GM19438 (cell line): ENCODE results near the gene ZNF436.

Experiments
- ATAC-seq: cut with Tn5 transposase; IDR thresholded peaks from one replicate; pipeline ENCODE4 v1.9.1; 2021; ENCODE audit warnings: low read depth; ENCODE audit not compliant: unreplicated experiment

The ZNF436 gene

GRCh38 chr1:23369335-23370013 lies at the start of gene ZNF436:
Gene ZNF436 (minus strand): TSS chr1:23369836. CDS start chr1:23368005, 1,831 bp downstream.
- no peak for ATAC-seq

- ATAC-seq, result no peak
These were observed 49.5 kb upstream of the ZNF436 start for GRCh38 chr1:23419180-23419579.

DNA sequence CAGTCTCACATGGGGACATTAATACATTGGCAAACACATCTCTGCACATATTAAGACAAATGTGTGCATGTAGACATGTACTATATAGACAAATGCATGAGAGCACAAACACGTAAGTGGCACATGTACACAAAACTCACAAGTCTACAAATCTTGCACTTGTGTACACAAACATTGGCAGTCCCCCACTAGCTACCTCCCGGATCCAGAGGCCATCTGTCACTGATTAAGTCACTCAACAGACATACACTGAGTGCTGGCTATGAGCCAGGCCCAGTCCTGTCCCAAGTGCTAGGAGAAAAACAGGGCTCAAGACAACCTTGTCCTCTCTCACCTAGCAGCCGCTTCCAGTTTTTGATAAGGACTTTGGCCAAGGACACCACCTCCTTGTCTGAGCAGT lies 47.9 kb upstream of the ZNF436 start:
- no peak for ATAC-seq

DNA sequence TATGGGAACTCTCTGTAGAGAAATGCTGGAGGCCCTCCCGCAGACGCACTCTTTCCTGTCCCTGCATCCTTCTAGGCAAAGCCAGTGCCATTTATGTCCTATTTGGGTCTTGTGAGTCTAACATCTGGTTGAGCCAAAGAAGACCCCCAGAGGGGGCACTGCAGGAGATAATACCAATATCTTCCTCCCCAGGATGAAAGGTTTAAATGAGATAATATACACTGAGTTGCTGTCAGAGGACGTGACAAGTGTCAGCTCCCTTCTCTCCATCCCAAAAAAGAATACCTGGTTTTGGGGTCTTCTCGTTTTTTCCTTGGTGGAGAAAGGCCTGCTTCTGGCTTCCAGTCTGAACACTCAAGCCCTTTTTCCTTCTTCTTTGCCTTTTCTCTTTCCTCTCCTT lies 47.3 kb upstream of the ZNF436 start:
- no peak for ATAC-seq

DNA sequence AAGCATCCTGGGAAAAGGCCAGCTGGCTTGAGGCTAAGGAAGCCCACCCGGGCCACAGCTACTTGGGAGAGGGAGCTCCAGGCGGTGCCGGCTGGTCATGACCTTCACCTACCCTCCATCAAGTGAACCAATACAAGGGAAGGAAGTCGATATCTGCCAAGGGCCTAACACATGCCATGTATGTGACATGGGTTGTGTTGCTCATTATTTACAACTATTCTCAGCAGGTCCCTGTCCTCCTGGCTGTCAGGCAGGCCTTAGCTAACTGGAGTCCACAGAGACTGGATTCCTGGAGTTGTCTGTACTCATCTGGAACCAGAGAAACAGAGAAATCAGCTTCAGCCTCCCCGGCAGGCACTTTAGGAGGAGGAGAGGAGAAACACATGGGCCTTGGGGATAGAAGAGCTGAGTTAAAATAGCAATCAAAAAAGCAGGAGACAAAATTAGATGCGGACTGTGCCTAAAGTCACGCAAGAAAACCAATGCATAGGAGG lies 39.2 kb upstream of the ZNF436 start:
- no peak for ATAC-seq

DNA sequence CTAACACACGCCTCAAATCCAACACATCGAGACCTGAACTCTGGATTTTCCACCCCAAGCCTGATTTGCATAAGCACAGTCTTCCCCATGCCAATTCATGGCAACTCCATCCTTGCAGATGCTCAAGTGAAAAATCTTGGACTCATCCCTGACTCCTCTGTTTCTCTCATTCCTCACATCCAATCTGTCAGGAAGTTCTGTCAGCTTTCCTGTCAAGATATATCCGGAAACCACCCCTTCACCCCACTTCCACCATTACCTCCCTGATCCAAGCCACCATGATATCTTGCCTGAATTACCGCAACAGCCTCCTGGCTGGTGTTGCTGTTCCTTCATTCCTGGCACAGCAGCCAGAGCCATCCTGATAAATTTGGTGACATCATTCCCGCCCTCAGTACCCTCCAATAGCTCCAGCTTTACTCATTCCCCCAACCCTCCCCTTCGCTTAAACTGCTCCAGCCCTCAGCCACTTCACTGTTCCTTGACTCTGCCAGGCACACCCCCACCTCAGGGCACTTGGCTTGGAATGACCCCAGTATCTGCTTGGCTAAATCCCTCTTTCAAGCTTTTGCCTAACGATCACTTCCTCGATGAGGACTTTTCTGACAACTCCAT lies 37.5 kb upstream of the ZNF436 start:
- ATAC-seq, result no peak

GRCh38 chr1:23405946-23406345 lies 36.3 kb upstream of the ZNF436 start:
- no peak for ATAC-seq

GRCh38 chr1:23403735-23404486 lies 34.3 kb upstream of the ZNF436 start:
- ATAC-seq, result no peak

GRCh38 chr1:23403355-23403734 lies 33.7 kb upstream of the ZNF436 start:
- ATAC-seq, result no peak

DNA sequence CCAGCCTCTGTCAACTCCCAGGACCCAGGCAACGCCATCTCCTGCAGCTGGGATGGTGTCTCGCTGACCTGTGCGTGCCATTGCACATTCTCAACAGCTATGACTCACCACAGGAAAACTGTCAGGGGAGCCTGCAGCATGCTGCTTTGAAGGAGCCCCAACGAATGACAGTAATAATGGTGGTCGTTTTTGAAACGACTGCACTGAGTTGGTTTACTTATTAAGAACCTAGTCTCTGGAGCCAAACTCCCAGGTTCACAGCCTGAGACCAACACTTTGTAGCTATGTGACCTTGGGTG lies 33.4 kb upstream of the ZNF436 start:
- ATAC-seq, result no peak

DNA sequence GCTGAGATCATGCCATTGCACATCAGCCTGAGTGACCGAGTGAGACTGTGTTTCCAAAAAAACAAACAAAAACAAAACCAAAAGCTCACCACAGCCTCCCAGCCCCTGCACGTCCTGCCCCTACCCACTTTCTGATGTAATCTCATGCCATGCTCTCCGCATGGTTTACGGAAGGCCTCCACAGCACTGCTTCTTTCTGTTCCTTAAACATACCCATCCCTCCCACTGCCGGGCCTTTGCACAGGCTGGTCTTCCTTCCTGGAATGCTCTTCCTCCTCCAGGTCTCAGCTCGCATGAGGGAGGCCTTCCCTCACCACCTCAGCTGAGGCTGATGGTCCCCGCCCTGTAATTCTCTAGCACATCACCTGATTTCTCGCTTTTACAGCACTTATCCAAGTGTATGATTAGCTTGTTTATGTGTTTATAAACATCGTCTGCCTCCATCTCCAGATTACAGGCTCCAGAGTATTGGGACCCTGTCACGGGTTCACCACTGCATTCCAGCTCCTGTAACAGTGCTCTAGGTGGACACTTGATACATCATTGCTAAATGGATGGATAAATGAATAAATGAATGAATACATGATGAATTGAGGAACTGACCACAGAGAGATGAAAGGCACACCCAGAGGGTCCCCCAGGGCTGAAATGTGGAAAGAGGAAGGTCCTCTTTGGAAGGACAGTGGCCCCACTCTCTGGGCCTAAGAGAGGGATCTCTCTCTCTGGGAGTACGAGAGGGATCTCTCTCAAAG lies 32.8 kb upstream of the ZNF436 start:
- ATAC-seq, result no peak

DNA sequence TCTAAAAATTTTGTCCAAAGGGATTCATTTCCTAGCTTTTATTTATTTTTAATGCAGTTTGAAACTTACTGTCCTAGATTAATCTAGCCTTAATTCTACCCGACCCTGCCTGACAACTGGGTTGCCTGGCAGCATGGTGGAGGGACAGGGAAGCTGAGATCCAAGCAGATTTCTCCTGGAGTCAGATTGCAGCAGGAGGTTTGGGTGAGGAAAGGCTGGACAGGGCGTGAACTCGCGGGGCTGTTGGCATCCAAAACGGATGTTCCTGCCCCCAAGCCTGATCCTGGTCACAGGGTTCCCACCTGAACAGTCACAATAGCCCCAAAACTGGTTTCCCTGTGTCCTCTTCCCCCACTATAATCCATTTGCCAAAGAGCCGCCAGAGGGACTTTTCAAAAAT lies 31.7 kb upstream of the ZNF436 start:
- no peak for ATAC-seq

- no peak for ATAC-seq
These were observed 30.9 kb upstream of the ZNF436 start for GRCh38 chr1:23400324-23401114.

DNA sequence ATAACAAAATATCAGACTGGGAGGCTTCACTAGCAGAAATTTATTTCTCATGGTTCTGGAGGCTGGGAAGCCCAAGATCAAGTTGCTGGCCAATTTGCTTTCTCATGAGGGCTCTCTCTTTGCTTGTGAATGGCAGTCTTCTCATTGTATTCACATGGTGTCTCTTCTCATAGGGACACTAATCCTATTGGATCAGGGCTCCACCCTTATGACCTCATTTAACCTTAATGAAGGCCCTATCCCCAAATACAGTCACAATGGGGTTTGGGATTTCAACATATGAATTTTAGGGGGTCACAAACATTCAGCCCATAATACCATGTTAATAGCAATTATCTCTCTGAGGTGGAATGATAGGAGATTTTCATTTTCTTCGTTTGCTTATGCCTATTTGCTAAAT lies 29.6 kb upstream of the ZNF436 start:
- no peak for ATAC-seq

DNA sequence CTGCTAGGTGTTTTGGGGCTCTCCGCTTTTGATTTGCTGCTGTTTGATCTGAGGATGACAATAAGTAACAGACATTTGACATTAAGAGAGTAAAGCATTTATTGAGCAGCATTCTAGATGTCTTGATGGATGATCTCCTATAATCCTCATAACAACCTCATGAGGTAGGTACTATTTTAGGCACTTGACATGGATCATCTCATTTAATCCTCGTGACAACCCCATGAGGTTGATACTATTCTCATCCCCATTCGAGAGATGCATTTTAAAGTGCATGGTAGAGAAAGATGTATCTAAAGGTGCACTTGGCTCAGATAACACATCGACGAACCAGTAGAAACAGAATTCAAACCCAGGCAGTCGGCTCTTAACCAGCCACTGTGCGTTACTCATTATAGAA lies 28.3 kb upstream of the ZNF436 start:
- ATAC-seq, result no peak

DNA sequence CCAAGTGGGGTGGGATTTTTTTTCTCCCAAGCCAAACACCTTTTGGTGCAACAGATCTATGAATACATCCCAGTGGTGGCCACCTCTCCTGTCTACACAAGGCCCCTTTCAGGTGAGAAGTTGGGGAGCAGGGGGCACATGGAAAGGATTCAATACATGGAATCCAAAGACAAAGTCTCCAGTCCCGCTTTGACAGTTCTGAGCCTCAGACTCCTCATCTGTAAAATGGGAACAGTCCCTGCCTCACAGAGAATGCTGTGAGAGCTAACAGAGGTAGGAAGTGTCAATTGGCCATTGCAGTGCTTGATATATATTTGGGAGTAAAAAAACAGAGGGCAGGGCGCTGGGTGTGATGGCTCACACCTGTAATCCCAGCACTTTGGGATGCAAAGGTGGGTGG lies 26.7 kb upstream of the ZNF436 start:
- ATAC-seq, result no peak

- ATAC-seq, result no peak
These were observed 26.2 kb upstream of the ZNF436 start for GRCh38 chr1:23395849-23396248.

DNA sequence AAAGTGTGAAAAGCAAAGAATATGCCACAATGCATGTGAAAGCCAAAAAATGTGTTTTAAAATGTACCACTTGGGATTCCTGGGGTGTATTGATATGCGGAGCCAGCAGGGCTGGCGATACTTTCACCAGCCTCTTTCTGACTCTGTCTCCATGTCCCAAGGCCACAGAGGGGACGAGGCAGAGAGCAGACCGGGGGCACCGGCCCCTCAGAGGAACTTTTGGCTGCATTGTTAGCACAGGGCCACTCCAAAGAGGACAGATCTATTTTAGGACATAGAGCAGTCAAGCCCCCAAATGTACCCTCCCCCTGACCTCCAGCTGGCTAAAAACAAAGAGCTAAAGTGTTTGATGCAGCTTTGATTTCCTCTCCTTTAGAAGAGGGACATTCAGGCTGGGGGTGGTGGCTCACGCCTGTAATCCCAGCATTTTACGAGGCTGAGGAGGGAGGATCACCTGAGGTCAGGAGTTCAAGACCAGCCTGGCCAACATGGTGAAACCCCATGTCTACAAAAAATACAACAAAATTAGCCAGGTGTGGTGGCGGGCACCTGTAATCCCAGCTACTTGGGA lies 25.6 kb upstream of the ZNF436 start:
- no peak for ATAC-seq

DNA sequence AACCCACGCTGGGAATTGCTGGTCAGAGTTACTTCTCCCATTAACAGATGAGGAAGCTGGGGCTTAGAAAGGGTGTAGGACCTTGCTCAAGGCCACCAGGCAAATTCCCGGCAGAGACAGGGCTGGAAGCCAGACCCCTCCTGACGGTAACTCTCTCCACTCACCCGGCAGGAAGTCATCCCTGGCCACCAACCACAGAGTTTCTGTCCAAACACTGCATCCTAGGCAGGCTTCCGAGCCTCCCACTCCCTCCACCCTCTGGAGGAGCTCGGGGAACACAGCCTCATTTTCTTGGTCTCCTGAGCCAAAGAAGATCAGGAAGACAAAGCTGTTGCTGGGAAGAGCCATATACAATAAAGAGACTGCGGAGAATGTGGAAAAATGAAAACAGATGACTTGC lies 25.0 kb upstream of the ZNF436 start:
- ATAC-seq, result no peak

- no peak for ATAC-seq
These were observed 24.5 kb upstream of the ZNF436 start for GRCh38 chr1:23394181-23394580.
